ENCODE results near the gene GABPA. TPM values are rescaled to one million over a fixed set of nuclear protein-coding genes. Genes with fewer than 3 reads are reported as not detected.

Gene GABPA
- total and polyA plus RNA-seq, 9 of the 15 experiments (the other 6 are each of a cell fraction or from before 2014, with no cell fraction given): 8.9 to 35.7 (median 22.8) TPM

GRCh38 chr21:25734904-25735645 lies at the start of gene GABPA, which contains the start of gene ATP5PF (continued):
- TF ChIP-seq PKNOX1 (IDR thresholded peaks at IDR 0.05) (peak; percentile 87), HDAC8 (tag; IDR thresholded peaks at IDR 0.05) (peak; percentile 87; the same call in 1 of the 2 replicates), ZNF3 (CRISPR knock-in tag; IDR thresholded peaks at IDR 0.05) (no peak), RNF219 (CRISPR knock-in tag; IDR thresholded peaks at IDR 0.05) (no peak), VEZF1 (CRISPR knock-in tag; IDR thresholded peaks at IDR 0.05) (no peak; the same call in none of the 2 replicates), KHSRP (IDR thresholded peaks at IDR 0.05) (no peak), TBL1XR1 (IDR thresholded peaks at IDR 0.05; ENCODE audit: low read length in 2 of 2) (peak; percentile 66 to 85), GTF2F1 (IDR thresholded peaks at IDR 0.05; ENCODE audit: low read depth, low read length) (peak; percentile 77), SIN3A (IDR thresholded peaks at IDR 0.05; ENCODE audit: borderline replicate concordance in 2 of 2, control insufficient read depth in 1 of 2, low read depth in 2 of 2, low read length in 2 of 2) (no peak), FOXA1 (IDR thresholded peaks at IDR 0.05; ENCODE audit: borderline replicate concordance) (no peak), MYC (IDR thresholded peaks at IDR 0.05; ENCODE audit: low read depth, low read length) (peak; percentile 78), MYC (CRISPR knock-in tag; IDR thresholded peaks at IDR 0.05; ENCODE audit: borderline replicate concordance, low read depth) (no peak), ZNF121 (CRISPR knock-in tag; conservative IDR thresholded peaks at IDR 0.05) (no peak), ETV5 (CRISPR knock-in tag; IDR thresholded peaks at IDR 0.05; ENCODE audit: low read depth) (peak; percentile 97)
- TF ChIP-seq, protein P1, sequence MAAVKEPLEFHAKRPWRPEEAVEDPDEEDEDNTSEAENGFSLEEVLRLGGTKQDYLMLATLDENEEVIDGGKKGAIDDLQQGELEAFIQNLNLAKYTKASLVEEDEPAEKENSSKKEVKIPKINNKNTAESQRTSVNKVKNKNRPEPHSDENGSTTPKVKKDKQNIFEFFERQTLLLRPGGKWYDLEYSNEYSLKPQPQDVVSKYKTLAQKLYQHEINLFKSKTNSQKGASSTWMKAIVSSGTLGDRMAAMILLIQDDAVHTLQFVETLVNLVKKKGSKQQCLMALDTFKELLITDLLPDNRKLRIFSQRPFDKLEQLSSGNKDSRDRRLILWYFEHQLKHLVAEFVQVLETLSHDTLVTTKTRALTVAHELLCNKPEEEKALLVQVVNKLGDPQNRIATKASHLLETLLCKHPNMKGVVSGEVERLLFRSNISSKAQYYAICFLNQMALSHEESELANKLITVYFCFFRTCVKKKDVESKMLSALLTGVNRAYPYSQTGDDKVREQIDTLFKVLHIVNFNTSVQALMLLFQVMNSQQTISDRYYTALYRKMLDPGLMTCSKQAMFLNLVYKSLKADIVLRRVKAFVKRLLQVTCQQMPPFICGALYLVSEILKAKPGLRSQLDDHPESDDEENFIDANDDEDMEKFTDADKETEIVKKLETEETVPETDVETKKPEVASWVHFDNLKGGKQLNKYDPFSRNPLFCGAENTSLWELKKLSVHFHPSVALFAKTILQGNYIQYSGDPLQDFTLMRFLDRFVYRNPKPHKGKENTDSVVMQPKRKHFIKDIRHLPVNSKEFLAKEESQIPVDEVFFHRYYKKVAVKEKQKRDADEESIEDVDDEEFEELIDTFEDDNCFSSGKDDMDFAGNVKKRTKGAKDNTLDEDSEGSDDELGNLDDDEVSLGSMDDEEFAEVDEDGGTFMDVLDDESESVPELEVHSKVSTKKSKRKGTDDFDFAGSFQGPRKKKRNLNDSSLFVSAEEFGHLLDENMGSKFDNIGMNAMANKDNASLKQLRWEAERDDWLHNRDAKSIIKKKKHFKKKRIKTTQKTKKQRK (IDR thresholded peaks at IDR 0.05; ENCODE audit: borderline replicate concordance, low read depth, low read length): no peak
- TF ChIP-seq, protein P2, sequence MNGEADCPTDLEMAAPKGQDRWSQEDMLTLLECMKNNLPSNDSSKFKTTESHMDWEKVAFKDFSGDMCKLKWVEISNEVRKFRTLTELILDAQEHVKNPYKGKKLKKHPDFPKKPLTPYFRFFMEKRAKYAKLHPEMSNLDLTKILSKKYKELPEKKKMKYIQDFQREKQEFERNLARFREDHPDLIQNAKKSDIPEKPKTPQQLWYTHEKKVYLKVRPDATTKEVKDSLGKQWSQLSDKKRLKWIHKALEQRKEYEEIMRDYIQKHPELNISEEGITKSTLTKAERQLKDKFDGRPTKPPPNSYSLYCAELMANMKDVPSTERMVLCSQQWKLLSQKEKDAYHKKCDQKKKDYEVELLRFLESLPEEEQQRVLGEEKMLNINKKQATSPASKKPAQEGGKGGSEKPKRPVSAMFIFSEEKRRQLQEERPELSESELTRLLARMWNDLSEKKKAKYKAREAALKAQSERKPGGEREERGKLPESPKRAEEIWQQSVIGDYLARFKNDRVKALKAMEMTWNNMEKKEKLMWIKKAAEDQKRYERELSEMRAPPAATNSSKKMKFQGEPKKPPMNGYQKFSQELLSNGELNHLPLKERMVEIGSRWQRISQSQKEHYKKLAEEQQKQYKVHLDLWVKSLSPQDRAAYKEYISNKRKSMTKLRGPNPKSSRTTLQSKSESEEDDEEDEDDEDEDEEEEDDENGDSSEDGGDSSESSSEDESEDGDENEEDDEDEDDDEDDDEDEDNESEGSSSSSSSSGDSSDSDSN (IDR thresholded peaks at IDR 0.05; ENCODE audit: borderline replicate concordance in 1 of 2, low read depth in 2 of 2, low read length in 2 of 2): peak in 1 of 2 experiments; percentile 86; a peak in 1 of 4 replicates
